Measurements from ENCODE around the gene MRTFB.

Gene MRTFB

DNA sequence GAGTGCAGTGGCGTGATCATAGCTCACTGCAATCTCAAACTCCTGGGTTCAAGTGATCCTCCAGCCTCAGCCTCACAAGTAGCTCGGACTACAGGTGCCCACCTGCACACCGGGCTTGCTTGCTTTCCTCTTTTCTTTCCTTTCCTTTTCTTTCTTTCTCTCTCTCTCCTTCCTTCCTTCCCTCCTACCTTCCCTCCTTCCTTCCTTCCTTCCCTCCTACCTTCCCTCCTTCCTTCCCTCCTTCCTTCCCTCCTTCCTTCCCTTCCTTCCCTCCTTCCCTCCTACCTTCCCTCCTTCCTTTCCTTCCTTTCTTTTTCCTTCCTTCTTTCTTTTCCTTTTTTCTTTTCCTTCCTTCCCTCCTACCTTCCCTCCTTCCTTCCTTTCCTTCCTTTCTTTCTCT is 225.5 kb downstream of the MRTFB start:
- DNase-seq: no peak

DNA sequence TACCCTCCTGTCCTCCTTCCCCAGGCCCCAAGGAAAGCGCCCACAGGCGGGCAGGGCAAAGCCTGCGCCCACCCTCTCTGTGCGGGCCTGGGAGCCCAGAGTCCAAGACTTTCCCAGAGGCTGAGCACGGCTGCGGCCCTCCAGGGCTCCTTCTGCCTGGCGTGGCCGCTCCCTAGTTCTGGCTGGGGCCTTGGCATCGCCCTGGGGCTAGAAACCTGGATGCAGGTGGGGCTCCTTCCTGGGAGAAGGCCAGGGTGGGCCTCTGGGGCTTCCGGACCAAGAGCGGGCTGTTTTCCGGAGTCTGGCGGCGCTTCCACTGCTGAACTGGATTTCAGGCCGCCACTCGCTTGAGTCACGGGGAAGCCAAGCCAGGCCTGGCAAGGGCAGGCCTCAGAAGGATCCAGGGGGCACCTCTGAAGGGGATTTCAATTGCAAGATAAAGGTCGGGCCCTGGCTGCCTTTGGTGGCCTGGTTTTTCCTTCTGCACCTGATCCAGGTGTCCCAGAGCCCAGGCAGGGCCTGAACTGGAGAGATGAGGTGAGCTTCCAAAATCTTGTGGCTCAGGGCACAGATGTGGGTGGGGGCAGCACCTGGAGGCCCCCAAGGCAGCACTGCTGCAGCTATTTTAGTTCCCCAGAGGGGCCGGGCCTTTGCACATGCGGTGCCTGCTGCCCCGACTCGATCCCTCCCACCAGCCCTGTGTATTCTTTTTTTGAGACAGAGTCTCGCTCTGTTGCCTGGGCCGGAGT is 227.4 kb downstream of the MRTFB start:
- no peak for DNase-seq

DNA sequence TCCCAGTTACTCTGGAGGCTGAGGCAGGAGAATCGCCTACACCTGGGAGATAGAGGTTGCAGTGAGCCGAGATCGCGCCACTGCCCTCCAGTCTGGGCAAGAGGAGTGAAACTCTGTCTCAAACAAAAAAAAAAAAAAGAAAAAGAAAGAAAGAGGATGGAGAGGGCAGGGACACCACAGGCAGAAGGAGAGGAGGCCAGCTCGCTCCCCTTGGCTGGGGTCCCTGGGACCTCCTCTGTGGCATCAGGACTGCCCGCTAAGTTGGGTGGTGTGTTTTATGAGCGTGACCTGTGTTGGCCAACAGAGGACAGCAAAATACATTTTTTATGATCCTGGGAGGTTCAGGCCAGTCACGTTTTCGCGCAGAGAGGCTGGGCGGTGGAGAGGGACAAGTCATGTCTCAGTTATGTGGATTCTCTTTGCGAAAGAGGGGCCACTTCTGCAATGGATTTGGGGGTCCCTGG is 229.6 kb downstream of the MRTFB start:
- no peak for DNase-seq

DNA sequence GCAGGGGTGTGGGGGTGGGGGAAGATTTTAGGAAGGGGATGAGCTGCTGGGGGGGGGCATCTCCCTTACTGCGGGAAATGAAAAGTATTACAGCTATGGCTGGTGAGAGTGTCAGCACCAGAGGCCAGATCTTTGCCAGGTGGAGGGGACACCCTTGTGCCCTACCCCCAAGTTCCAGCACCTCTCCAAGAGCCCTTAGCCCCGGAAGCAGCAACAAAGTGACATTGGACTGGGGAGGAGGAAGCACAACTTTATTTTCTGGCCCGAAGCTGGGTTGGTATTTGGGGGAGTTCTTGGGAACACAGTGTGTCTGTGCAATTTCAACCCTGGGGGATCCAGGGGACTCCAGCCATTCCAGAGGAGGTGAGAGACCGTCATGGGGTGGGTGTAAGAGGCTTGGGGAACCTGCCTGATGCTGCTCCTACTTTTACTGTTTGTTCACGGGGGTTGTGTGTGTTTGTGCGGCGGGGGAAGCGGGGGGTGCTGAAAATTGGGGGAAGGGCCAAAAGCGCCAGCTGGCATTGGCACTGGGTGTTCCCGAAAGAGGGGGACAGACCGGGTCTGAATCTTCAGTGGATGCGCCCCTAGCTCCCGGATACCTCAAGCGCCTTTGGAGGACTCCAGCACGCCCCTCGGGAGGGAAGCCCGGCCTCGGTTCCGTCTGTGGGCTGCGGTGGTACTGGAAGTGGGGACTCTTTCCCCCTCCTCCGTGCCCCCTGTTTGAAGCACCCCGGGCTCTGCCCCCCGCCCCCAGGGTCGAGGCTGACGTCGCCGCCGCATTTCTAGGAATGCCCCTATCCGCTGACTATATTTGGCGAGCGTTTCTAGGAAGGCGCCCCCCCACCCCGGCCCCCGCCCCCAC is 230.3 kb downstream of the MRTFB start:
- no peak for DNase-seq

DNA sequence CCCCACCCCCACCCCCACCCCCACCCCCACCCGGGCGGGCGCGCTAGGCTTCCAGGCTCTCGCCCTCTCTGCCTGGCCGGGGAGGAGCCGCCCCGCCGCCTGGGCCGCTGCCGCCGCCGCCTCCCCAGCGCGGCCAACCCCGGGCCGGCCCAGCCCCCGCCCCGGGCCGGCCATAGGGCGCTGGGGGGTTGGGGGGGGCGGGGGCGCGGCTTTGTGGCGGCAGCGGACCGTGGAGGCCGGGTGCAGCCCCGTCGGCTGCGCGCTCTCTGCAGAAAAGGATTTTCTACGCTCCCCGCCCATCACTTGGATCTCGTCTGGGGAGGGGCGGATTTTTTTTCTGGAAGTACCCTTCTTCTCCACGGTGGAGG is 230.9 kb downstream of the MRTFB start:
- no peak for DNase-seq

DNA sequence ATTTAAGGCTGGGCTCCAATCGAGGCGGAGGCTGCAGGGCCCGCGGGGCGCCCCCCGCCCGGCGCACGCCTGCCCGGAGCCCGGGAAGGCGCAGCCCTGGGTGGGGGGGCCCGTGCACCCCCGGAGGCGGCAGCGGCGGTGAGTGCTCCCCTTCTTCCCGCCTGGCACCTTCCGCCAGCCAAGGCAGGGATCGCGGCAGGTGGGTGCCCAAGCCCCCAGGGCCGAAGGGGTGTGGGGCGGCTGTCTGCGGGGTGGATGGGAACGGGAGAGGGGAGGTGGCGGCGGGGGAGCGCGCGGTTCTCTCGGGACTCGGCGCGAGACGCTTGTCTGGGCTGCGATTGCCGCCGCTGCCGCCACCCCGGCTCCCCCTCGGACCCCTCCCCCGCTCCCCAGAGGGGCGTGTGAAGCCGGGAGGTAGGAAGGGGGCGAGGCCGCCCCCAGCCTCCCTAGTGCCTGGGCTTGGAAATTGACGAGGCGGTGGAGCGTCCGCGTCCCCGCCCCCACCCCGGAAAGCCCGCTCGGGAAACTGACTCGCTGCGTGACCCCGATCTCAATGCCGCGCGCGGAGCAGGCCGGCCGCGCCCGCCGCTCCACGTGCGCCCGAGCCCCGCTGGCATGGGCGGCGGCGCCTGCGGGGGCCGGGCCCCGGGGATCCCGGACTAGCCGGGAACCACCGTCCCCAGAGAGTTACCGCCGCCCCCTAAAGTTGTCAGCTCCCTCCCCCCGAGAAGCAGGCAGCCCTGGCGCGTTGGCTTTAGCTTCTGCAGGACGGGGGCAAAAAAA is 231.5 kb downstream of the MRTFB start:
- DNase-seq: no peak

DNA sequence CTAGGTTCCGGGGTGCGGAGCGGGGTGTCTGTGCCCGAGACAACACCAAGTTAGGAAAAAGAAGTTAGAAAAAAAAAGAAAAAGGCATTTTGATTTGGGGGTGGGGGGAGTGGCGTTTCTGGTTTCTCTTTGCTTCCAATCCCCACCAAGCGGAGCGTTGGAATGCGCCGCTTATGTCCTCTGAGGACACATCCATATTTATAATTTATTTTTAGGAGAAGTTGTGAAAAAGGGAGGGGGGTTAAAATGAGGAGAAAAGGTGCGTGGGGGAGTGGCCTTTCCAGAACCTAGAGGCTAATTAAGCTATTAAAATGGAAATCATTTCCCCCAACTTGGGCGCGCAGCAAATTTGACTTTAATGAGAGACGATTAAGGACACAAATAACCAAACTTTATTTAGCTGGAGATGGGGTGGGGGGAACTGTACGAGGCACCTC is 232.1 kb downstream of the MRTFB start:
- DNase-seq: no peak

DNA sequence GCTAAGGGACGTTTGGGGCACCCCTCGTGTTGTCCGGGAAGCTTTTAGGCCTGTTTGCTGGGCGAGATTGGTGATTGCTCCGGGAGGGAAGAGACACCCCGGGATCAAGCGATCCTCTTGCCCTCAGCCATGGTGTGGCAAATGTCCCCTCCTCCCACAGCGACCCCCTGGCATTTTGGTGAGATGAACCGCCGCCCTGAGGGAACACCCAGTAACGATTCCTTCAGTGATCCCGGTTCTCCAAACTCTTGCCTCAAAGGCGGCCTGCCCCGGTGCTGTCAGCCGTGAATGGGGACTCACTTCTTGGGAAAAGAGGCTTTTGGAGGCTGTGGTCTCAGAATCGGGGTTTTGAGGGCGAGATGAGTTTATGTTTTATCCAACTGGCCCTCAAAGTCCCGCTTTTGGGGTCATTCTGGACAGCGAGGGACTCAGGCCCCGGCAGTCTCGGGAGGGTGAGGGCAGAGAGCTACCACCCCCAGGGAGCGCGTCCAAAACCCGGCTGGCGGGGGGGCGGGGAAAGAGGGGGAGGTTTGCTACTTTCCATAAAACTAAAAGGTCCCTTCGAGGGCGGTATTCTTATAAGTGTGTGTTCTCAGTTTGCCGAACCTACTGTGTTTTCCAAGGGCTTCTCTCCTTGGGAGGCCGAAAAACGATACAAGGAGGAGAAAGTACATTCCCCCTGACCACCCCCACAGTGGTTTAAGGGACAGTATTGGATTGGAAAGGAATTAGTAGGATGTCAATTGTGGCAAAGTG is 232.7 kb downstream of the MRTFB start:
- DNase-seq: no peak

DNA sequence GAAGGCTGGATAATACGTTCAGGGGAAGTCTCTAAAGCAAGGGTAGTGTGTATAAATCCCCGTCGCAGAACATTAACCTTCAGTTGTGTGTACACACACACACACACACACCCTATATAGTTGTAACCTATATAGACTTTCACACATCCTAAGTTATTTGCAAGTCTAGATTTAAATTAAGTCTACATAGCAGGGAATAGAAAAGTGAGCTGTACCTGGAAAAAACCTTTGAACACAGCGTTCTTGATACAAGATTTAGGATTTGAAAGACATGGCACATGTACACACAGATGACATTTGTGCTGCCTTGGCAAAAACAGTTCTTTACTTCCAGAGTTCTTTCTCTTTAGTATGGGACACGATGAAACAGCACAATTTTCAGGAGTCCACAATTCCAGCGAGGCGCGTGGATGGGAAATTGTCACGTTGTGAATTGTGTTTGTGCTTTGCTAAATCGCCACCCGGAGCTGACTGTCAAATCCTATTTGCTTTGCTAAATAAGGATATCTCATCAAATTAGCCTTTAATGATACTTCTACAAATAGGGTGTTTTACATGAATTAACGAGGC is 233.9 kb downstream of the MRTFB start:
- DNase-seq: no peak

DNA sequence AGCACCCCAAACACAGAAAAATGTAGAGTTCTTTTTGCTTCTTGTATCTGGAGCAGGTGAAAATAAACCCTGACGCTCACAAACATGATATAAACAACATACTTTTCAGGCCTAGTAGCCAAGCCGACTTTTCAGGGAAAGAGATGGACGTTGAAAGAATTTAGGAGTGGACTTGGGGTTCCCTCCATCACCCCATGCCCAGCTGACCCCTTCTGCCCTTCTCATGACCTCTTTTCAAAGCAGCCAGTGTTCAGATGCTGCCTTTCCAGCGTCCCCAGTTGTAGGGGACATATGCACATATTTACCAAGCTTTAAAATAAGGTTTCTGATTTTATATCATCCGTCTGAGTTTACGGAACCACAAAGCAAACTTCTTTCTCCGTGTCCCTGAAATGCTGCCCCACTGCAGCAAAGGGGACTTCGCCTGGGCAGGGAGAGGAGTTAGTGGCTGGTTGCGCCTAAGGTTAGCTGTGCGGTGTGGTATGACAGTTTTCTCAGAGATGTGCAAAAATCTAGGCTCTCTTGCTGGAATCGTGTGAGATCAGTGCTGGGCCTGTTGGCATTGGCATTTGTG is 235.5 kb downstream of the MRTFB start:
- DNase-seq: no peak

DNA sequence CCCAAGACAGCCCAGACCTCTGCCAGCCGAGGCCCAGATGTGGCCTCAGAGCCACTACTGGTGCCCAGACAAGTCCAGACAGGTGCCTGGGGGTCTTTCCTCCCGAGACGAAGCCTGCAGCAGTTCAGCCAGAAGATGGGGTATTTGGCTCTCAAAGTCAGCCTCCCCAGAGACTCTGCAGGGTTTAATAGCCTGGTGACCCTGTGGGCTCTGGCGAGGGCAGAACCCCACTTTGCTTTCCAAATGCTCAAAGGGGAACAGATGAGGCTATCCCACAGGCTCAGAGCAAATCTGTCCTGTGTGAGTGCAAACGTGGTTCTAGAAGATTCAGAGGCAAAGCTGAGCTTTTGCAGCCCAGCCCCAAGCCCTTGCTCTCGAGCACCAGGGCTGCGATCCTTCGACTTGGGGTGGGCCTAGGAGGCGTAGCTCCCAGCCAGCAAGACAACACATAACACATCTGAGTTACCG is 236.0 kb downstream of the MRTFB start:
- DNase-seq: no peak

DNA sequence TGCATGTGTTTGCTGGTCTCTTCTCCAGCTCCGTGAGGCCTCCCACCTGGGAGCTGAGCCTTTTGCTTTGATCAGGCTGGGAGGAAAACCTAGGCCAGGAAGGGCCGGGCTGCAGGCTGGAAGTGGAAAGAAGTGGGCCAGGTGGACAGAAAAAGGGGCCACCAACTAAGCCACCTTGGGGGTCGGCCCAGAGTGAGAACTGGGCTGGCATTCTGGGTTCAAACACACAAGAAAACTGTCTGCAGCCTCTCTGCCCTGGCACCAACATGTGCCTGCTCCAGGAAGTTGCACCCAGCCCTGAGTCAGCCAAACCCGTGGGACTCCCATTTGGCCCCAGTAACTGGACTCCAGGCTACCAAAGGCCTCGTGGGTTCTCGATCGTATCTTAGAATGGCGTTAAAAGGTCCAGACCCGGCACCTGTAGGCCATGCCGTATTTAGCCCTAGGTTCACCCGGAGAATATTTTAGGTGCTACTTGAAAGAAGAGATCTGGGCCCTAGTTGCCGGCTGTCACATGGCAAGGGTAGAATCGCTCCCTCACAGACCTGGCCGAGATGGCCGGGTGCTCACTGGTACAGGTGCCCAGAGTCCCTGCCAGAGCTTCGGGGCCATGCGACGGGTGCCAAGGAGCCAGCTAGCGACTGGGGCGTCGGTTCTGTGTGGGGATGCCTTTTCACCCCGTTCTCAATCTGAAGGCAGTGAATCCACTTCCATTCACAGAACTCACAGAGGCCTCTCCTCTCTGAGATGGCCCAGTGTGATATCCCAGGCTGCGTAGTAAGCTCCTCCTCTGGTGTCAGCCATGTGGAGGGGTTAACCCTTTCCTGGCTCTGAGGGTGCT is 236.6 kb downstream of the MRTFB start:
- DNase-seq: no peak

DNA sequence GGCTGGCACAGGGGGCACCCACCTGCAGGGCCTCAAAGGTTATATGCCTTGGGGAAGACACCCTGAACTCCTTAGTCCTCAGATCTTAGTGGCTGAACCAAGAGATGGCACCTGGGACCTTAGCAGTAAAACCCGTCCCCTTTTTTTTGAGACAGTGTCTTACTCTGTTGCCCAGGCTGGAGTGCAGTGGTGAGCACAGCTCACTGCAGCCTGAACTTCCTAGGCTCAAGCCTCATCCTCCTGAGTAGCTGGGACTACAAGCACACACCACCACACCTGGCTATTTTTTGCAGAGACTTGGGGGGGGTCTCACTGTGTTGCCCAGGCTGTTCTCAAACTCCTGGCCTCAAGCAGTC is 237.2 kb downstream of the MRTFB start:
- no peak for DNase-seq

DNA sequence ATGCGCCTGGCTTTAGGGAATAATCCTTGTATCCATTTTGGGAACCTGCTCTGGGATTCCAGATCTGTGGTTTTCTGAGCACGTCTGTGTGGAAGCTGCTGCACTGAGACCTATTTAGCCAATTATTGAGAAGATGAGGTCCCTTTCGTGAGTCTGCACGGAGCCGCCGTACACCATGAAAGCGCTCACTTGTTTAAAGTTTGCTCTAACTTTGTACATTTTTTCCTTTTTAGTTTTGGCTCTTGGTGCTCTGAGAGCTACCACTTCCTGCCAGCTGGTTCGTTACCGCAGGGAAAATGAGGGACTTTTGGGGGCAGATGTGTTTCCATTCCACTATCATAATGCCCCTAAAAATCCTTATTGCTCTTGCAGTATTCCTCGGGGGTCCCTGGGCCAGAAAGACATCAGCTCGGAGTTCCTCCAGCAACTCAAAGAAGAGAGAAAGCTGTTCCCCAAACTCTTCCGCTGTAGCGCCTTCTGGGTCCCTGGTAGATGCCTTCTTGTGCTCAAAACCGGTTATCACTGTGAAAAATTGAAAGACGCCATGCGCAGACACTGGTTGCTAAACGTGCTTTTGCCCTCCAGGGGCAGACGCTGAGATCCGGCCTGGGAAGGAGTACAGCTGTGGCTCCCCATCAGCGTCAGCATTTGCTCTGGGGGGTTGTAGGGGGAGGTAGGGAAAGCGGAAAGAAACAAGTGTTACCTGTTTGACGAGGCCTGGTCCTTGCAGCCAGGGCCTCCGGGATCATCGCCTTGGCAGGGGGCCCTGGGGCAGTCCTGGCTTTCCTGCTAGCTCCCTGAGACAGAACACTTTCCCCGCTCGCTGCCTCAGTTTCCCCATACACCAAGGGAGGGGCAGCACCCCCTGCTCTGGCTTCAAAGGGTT is 238.1 kb downstream of the MRTFB start:
- DNase-seq: no peak

DNA sequence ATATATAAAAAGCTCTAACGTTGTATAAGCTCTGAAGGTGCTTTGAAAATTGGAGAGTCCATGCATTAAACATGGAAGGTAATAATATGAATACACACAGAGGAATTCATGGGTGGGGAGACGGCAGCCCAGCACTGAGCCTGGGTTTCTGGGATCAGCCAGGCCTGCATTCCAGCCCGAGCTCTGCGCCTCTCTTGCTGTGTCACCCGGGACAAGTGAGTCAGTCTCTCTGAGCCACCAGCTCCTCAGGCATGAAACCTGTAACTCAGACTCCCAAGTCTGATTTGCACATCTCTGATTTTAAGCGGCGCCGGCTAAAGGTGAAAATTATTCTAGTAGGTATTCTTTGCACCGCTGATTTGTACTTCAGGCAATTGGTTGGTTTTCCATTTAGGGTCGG is 238.8 kb downstream of the MRTFB start:
- DNase-seq: no peak

DNA sequence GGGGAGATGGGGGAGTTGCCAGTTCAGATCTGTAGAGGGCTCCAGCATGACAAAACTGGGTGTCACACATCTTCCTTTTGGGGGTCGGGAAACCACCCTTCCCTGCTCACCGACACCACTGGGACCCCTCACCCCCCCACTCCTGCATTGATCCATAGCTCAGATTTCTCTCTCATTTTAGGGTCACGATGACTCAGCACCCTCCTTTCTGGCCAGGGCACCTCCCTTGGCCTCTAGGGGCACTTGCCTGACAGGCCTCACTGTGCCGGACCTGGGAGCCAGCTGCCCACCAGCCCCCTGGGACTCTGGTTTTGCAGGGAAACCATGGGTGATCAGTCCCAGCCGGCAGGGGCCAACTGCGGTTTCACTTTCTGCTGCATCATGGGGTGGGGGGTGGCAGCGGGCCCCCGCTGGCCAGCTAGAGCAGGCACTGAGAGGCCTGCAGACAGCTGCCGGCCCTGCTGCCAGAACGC is 239.4 kb downstream of the MRTFB start:
- no peak for DNase-seq

DNA sequence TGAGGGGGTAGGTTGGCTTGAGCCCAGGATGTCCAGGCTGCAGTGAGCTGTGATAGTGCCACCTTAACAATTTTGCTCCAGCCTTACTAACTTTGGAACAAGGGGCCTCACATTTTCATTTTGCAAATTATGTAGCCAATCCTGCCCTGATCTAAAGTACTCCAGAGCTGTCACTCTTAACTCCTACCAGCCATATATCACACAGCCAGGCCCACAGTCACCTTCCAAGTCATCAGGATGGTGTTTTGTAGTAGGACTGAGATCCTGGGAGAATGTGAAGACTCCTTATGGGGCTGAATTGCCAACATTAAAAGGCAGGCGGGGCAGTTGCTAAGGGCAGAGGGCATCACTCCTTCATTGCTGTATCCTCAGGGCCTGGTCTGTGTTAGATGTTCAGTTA is 243.0 kb downstream of the MRTFB start:
- no peak for DNase-seq

DNA sequence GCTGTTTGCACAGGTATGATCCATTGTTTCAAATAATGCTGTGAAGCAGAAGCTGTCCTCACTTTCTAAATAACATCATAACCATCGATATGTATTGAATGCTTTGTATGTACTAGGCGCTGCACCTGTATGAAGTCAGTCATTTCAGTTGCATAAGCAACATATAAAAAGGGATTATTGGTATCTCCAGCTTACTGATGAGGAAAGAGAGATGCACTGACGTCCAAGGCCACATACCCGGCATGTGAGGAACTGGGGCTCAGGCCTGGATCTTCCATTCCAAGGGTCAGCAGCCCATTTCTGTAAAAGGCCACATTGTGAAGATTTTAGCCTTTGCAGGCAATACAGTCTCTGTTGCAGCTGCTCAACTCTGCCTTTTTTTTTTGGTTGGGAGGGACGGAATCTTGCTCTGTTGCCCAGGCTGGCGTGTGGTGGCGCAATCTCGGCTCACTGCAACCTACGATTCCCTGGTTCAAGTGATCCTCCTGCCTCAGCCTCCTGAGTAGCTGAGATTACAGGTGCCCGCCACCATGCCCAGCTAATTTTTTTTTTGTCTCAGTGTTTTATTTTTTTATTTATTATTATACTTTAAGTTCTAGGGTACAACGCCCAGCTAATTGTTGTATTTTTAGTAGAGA is 244.7 kb downstream of the MRTFB start:
- no peak for DNase-seq

Measured in stimulated activated CD4-positive, alpha-beta T cell treated with anti-CD3 and anti-CD28 coated beads, Interleukin-2, amount 100 ng/mL, for 48 hours (primary cell).